ENCODE measurements around the gene ATXN8OS. TPM values are rescaled to one million over a fixed set of nuclear protein-coding genes. Genes with fewer than 3 reads are reported as not detected.

ATXN8OS gene
- total RNA-seq: not detected in 2 replicates
- long read RNA-seq: 0 reads

DNA sequence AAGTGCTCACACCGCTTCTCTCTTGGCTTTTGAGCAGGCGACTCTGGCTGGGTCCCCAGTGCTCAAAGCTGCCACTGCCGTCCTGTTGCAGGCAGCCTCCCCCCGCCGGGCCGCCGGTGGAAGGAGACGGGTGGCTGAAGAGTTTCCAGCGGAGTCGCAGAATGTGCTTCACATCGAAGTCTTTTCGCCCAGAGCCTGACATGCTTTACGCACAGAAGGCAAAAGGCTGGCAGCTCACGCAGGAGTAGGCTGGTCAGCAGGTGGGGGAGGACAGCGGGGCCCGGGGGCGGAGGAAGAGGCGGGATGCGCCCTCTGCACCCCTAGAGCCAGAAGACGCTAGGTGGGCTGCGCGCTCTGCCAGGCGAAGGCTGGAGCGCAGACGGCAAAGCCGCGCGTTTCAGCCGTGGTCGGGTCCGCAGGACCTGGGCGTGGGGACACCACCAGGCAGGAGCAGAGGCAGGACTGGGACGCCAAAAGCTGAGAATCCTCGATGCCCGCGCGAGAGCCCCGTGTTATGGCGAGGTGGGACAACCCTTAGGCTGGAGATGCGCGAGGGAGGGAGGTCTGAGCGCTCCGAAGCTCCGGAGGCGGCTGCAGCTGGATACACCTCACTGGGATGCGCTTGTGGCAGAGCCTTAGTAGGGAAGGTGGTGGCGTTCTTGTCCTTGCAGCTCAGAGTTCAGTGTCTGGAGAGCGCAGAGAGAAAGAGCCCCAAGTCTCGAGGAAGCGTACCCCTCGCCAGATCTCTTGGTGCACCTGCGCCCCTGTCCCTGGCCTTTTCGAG is at the start of gene ATXN8OS:
Gene ATXN8OS (plus strand): TSS at position 329 of the 784 bp plus-strand sequence.
- peaks cover 35% of the 10 kb centered on the region for H3K27me3 Mint-ChIP-seq (ENCODE audit: unreplicated experiment)

DNA sequence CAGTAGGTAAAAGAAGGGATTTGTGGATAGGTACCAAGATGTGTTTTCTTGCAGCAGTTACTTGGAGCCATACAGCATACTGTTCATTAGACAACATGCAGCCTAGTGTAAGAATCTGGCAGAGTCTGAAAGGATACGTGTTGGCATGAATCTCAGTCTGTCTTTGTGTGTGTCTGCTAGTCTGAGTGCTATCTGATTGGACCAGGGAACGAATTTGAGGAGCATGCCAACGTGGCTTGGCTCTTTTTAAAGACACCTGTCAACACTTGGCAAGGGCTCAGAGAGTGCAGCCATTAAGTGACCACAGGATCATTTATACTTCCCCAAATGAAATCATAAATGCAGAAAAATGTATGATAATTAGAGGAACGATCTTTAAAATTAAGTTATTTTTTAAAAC is 27.6 kb upstream of the ATXN8OS start:
- Mint-ChIP-seq H3K36me3 (ENCODE audit: unreplicated experiment) (no peaks in the 10 kb centered on the region), H3K9me3 (ENCODE audit: unreplicated experiment) (no peaks in the 10 kb centered on the region)

More for the DNA sequence above, at the start of gene ATXN8OS:
- H3K4me1 Mint-ChIP-seq (ENCODE audit: unreplicated experiment): no peaks in the 10 kb centered on the region
- TF ChIP-seq, protein P1, sequence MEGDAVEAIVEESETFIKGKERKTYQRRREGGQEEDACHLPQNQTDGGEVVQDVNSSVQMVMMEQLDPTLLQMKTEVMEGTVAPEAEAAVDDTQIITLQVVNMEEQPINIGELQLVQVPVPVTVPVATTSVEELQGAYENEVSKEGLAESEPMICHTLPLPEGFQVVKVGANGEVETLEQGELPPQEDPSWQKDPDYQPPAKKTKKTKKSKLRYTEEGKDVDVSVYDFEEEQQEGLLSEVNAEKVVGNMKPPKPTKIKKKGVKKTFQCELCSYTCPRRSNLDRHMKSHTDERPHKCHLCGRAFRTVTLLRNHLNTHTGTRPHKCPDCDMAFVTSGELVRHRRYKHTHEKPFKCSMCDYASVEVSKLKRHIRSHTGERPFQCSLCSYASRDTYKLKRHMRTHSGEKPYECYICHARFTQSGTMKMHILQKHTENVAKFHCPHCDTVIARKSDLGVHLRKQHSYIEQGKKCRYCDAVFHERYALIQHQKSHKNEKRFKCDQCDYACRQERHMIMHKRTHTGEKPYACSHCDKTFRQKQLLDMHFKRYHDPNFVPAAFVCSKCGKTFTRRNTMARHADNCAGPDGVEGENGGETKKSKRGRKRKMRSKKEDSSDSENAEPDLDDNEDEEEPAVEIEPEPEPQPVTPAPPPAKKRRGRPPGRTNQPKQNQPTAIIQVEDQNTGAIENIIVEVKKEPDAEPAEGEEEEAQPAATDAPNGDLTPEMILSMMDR (IDR thresholded peaks at IDR 0.05): no peak
- no peak within 1 kb of the TSS for H3K27ac Mint-ChIP-seq (ENCODE audit: unreplicated experiment)
- DNase-seq (ENCODE audit: extremely low spot score, unreplicated experiment): no peak
- H3K4me3 Mint-ChIP-seq (ENCODE audit: unreplicated experiment): no peak within 1 kb of the TSS
- H3K36me3 Mint-ChIP-seq (ENCODE audit: unreplicated experiment): no peaks in the 10 kb centered on the region
- no peaks in the 10 kb centered on the region for H3K9me3 Mint-ChIP-seq (ENCODE audit: unreplicated experiment)

DNA sequence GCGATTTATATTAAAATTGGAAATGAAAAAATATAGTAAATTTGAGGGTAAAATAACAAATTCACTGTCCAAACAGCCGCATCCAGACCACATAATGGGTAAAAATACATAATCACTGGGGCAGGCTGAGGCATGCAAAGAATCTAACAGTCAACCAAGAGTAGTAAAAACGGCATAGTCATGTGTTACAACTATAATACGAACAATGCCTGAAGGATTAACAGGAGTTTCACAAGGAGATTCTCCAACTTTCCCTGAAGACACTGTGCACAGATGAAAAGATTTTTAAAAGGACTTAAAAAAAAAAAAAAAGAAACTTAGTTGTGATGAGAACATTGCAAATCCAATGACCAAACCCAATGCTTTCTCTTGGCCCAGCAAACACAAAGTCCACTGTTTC is 20.4 kb upstream of the ATXN8OS start:
- Mint-ChIP-seq H3K27me3 (ENCODE audit: unreplicated experiment) (peaks cover 5% of the 10 kb centered on the region), H3K4me3 (ENCODE audit: unreplicated experiment) (no peak overlapping the region), H3K9me3 (ENCODE audit: unreplicated experiment) (no peaks in the 10 kb centered on the region), H3K27ac (ENCODE audit: unreplicated experiment) (no peak overlapping the region), H3K36me3 (ENCODE audit: unreplicated experiment) (no peaks in the 10 kb centered on the region), H3K4me1 (ENCODE audit: unreplicated experiment) (no peaks in the 10 kb centered on the region)
- TF ChIP-seq, protein P1 (IDR thresholded peaks at IDR 0.05): no peak
- DNase-seq (ENCODE audit: extremely low spot score, unreplicated experiment): no peak

More for the DNA sequence above, 27.6 kb upstream of the ATXN8OS start:
- DNase-seq (ENCODE audit: extremely low spot score, unreplicated experiment): no peak
- peaks cover 6% of the 10 kb centered on the region for H3K27me3 Mint-ChIP-seq (ENCODE audit: unreplicated experiment)
- no peaks in the 10 kb centered on the region for H3K4me1 Mint-ChIP-seq (ENCODE audit: unreplicated experiment)
- H3K27ac Mint-ChIP-seq (ENCODE audit: unreplicated experiment): no peak overlapping the region
- TF ChIP-seq, protein P1 (IDR thresholded peaks at IDR 0.05): no peak
- H3K4me3 Mint-ChIP-seq (ENCODE audit: unreplicated experiment): no peak overlapping the region

GRCh38 chr13:70088926-70089325 is 18.7 kb upstream of the ATXN8OS start:
- Mint-ChIP-seq H3K9me3 (ENCODE audit: unreplicated experiment) (no peaks in the 10 kb centered on the region), H3K4me1 (ENCODE audit: unreplicated experiment) (no peaks in the 10 kb centered on the region), H3K4me3 (ENCODE audit: unreplicated experiment) (no peak overlapping the region), H3K27me3 (ENCODE audit: unreplicated experiment) (peaks cover 5% of the 10 kb centered on the region), H3K36me3 (ENCODE audit: unreplicated experiment) (no peaks in the 10 kb centered on the region), H3K27ac (ENCODE audit: unreplicated experiment) (no peak overlapping the region)
- no peak for DNase-seq (ENCODE audit: extremely low spot score, unreplicated experiment)
- TF ChIP-seq, protein P1 (IDR thresholded peaks at IDR 0.05): no peak

DNA sequence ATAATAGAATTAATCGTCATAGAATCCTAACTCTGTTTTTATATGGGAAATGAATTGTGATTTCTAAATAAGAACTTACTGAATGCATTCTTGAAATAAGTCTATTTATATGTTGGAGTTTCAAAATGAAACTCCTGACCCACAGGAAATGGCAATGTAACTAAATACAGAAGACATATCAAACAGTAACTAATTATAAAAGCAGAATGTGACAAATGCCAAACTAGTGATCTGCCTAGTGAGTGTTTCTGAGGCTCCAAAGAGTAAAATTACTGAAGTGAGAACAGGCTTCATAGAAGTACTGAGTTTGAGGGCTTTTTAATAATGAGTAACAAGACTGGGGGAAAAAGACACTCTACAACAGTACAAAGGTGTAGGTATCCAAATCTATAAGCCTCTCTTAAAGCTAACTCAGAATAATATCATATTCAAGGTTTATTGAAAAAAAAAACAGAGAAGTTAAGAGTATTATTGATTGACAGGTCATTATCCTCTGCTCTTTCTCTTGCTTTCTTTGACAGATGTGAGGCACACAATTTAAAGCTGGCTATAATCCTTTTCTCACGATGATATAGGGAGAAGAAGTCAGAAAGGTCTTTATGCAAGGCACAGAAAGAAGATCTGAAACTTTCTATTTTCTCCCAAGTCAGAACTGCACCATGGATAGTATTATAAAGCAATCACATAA is 17.4 kb upstream of the ATXN8OS start:
- no peak overlapping the region for H3K27ac Mint-ChIP-seq (ENCODE audit: unreplicated experiment)
- H3K27me3 Mint-ChIP-seq (ENCODE audit: unreplicated experiment): peaks cover 5% of the 10 kb centered on the region
- no peaks in the 10 kb centered on the region for H3K4me1 Mint-ChIP-seq (ENCODE audit: unreplicated experiment)
- DNase-seq (ENCODE audit: extremely low spot score, unreplicated experiment): no peak
- no peaks in the 10 kb centered on the region for H3K36me3 Mint-ChIP-seq (ENCODE audit: unreplicated experiment)
- H3K4me3 Mint-ChIP-seq (ENCODE audit: unreplicated experiment): no peak overlapping the region
- TF ChIP-seq, protein P1 (IDR thresholded peaks at IDR 0.05): no peak
- H3K9me3 Mint-ChIP-seq (ENCODE audit: unreplicated experiment): no peaks in the 10 kb centered on the region

All from osteocyte (in vitro differentiated cells).